ENCODE measurements around the gene TMEM185A.
"Not testable (repeated sequence)": the region's sequence is repeated elsewhere in the genome, so short reads cannot be mapped to it uniquely, and the experiment has no call there.

DNA sequence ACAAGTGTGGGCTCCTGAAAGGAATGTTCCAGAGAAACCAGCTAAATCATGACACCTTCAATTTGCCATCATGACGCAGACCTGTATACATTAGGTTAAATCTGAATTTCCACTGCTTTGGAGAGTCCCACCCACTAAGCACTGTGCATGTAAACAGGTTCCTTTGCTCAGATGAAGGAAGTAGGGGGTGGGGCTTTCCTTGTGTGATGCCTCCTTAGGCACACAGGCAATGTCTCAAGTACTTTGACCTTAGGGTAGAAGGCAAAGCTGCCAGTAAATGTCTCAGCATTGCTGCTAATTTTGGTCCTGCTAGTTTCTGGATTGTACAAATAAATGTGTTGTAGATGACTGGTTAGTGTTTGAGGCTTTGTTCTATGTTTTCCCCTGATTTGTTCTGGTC lies 84.6 kb downstream of the TMEM185A start:
- TF ChIP-seq, protein P1, sequence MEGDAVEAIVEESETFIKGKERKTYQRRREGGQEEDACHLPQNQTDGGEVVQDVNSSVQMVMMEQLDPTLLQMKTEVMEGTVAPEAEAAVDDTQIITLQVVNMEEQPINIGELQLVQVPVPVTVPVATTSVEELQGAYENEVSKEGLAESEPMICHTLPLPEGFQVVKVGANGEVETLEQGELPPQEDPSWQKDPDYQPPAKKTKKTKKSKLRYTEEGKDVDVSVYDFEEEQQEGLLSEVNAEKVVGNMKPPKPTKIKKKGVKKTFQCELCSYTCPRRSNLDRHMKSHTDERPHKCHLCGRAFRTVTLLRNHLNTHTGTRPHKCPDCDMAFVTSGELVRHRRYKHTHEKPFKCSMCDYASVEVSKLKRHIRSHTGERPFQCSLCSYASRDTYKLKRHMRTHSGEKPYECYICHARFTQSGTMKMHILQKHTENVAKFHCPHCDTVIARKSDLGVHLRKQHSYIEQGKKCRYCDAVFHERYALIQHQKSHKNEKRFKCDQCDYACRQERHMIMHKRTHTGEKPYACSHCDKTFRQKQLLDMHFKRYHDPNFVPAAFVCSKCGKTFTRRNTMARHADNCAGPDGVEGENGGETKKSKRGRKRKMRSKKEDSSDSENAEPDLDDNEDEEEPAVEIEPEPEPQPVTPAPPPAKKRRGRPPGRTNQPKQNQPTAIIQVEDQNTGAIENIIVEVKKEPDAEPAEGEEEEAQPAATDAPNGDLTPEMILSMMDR (IDR thresholded peaks at IDR 0.05) = not testable (repeated sequence)
- TF ChIP-seq POLR2A (IDR thresholded peaks at IDR 0.05) = not testable (repeated sequence)
